ENCODE results near the gene CCDC92.

Gene CCDC92

GRCh38 chr12:124015494-124016461 lies 43.1 kb upstream of the CCDC92 start:
- no peak for TF ChIP-seq RAD21 (IDR thresholded peaks at IDR 0.05; ENCODE audit: low read depth)

GRCh38 chr12:124013073-124013472 lies 40.4 kb upstream of the CCDC92 start:
- TF ChIP-seq CREB1 (IDR thresholded peaks at IDR 0.05; ENCODE audit: low read depth) (no peak), RAD21 (IDR thresholded peaks at IDR 0.05; ENCODE audit: low read depth) (no peak), ZBTB7A (IDR thresholded peaks at IDR 0.05; ENCODE audit: low read depth) (no peak), YY1 (IDR thresholded peaks at IDR 0.05; ENCODE audit: low read depth) (no peak), CEBPB (IDR thresholded peaks at IDR 0.05) (no peak), EP300 (IDR thresholded peaks at IDR 0.05; ENCODE audit: borderline replicate concordance) (no peak), TAF1 (IDR thresholded peaks at IDR 0.05; ENCODE audit: low read depth) (no peak), EGR1 (IDR thresholded peaks at IDR 0.05) (no peak), MAX (IDR thresholded peaks at IDR 0.05) (no peak), USF1 (IDR thresholded peaks at IDR 0.05) (no peak)

GRCh38 chr12:124011435-124012115 lies 38.9 kb upstream of the CCDC92 start:
- TF ChIP-seq REST (IDR thresholded peaks at IDR 0.05; ENCODE audit: low read depth): no peak

GRCh38 chr12:124010687-124011086 lies 38.1 kb upstream of the CCDC92 start:
- TF ChIP-seq MAX (IDR thresholded peaks at IDR 0.05) (no peak), TEAD4 (IDR thresholded peaks at IDR 0.05) (no peak), YY1 (IDR thresholded peaks at IDR 0.05; ENCODE audit: low read depth) (no peak), TCF12 (IDR thresholded peaks at IDR 0.05; ENCODE audit: low read depth) (no peak), CEBPB (IDR thresholded peaks at IDR 0.05) (no peak), FOXM1 (IDR thresholded peaks at IDR 0.05; ENCODE audit: borderline replicate concordance, low read depth) (no peak), EP300 (IDR thresholded peaks at IDR 0.05; ENCODE audit: borderline replicate concordance) (no peak), RAD21 (IDR thresholded peaks at IDR 0.05; ENCODE audit: low read depth) (no peak), USF1 (IDR thresholded peaks at IDR 0.05) (no peak), ZBTB7A (IDR thresholded peaks at IDR 0.05; ENCODE audit: low read depth) (no peak), NFIC (IDR thresholded peaks at IDR 0.05) (no peak), TAF1 (IDR thresholded peaks at IDR 0.05; ENCODE audit: low read depth) (no peak), EGR1 (IDR thresholded peaks at IDR 0.05) (no peak), CREB1 (IDR thresholded peaks at IDR 0.05; ENCODE audit: low read depth) (no peak), REST (IDR thresholded peaks at IDR 0.05; ENCODE audit: low read depth) (no peak)

GRCh38 chr12:124009781-124010180 lies 37.1 kb upstream of the CCDC92 start:
- TF ChIP-seq RAD21 (IDR thresholded peaks at IDR 0.05; ENCODE audit: low read depth) (no peak), YY1 (IDR thresholded peaks at IDR 0.05; ENCODE audit: low read depth) (no peak), TAF1 (IDR thresholded peaks at IDR 0.05; ENCODE audit: low read depth) (no peak), TEAD4 (IDR thresholded peaks at IDR 0.05) (no peak), FOXM1 (IDR thresholded peaks at IDR 0.05; ENCODE audit: borderline replicate concordance, low read depth) (no peak), TCF12 (IDR thresholded peaks at IDR 0.05; ENCODE audit: low read depth) (no peak), CEBPB (IDR thresholded peaks at IDR 0.05) (no peak), CREB1 (IDR thresholded peaks at IDR 0.05; ENCODE audit: low read depth) (no peak), EGR1 (IDR thresholded peaks at IDR 0.05) (no peak), NFIC (IDR thresholded peaks at IDR 0.05) (no peak), USF1 (IDR thresholded peaks at IDR 0.05) (no peak), MAX (IDR thresholded peaks at IDR 0.05) (no peak), REST (IDR thresholded peaks at IDR 0.05; ENCODE audit: low read depth) (no peak)
